ENCODE results near the gene PSMA5. TPM values are rescaled to one million over a fixed set of nuclear protein-coding genes. Genes with fewer than 3 reads are reported as not detected.
A peak's percentile ranks its signal among the peaks of the same experiment; 100 is the strongest.
"Not testable (repeated sequence)": the region's sequence is repeated elsewhere in the genome, so short reads cannot be mapped to it uniquely, and the experiment has no call there.

The PSMA5 gene
- total RNA-seq = 58.4 and 72.8 TPM in 2 replicates
- polyA plus RNA-seq (2012) = 96.2 TPM

DNA sequence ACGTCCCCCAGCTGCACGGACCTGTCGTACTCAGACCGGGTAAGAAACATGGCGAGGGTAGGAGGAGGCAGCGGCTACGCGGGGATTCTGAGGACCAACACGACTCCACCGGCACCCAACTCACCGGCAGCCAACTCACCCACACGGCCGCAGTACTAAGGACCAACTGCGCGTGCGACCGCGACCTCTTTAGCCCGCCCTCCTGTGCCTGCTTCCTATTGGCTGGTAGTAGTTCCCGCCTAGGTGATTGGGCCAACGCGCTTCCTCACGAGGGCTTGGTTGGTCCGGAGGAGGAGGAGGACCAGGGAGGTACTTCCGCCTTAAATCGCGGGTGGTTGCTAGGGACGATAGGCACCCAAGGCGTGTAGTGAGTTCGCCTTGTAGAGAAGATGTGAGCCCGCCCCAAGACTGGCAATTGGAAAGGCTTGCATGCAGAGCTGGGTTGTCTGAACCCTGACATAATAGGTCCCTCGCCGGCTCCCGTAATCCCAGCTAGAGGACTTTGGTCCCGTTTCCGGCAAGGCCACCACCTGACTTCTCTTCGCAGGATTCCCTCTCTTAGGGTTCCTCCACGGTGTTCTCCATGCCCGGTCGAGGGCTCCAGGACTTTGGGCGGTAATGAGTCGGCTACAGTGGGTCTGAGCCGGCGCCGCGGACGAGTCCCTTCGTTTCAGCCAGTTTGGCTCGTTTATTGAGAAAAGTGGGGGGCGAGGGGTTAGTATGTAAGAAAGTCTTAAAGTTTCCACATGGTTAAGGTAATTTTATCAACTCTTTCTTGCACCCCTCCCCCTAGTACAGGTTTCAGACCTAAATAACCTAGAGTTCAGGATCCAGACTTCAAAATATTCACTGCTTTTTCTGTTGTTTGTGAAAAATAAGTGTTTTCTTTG lies at the start of gene PSMA5:
Gene PSMA5, minus strand, starts transcription at position 168 of the 890 bp plus-strand sequence. Its CDS starts 118 bp downstream, at position 50.
- DNase-seq (ENCODE audit: low read depth) = peak; percentile 100

DNA sequence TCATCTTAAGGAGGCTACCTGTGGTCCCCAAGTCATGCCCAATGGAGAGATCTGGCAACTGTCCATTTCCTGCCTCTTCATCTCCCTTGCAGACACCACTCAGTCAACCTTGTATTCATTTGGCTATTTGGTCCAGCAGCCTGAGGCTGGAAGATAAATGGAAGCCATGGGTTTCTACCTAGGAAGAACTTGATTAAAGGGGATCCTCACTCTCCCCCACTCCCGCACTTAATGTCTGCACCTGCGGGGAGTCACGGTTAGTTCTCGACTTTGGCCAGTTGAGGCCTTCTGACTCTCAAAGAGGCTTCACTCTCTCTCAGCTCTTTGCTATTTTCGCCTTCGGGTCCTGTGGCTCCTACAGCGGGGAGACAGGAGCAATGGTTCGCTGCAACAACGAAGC lies 49.0 kb upstream of the PSMA5 start:
- DNase-seq (ENCODE audit: low read depth) = no peak

GRCh38 chr1:109474697-109475096 lies 48.4 kb upstream of the PSMA5 start:
- no peak for DNase-seq (ENCODE audit: low read depth)

GRCh38 chr1:109473284-109474057 lies 47.2 kb upstream of the PSMA5 start:
- DNase-seq (ENCODE audit: low read depth) = not testable (repeated sequence)

- DNase-seq (ENCODE audit: low read depth) = no peak
Measured at GRCh38 chr1:109472779-109473178, 46.5 kb upstream of the PSMA5 start.

DNA sequence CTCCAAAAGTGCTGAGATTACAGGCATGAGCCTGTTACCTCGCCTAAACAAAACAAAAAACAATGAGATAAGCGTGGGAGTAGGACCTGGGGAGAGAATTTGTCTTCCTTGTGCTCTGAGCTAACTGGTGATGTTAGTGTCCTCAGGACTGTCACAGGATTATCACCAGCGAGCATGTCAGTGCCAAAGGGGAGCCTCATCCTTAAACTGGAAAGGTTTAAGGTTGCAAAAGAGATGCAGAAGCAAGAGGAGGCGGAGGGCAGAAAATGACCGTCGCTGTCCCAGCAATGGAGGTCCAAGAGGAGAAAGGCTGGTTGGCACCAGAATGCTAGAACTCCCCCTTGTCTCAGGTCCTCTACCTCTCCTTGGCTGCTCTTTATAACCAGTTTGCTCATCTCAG lies 44.0 kb upstream of the PSMA5 start:
- no peak for DNase-seq (ENCODE audit: low read depth)

DNA sequence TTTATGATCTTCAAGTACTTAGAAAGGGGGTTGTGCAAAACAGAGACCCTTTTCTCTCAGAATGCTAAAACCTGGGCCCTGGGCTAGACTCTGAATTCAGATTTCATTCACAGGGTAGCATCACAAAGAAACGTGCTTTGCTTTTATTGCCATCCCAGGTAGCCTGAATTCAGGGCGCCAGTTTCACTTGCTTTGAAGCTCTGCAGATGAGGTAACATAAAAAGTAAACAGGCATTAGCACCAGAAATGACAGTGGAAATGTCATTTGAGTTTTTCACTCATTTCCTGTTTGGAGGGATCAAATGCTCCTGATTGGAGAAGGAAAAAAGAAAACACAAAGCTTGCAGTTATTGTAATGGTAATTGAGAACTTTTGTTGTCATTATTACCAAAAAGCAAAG lies 42.7 kb upstream of the PSMA5 start:
- no peak for DNase-seq (ENCODE audit: low read depth)

- DNase-seq (ENCODE audit: low read depth) = no peak
Measured at GRCh38 chr1:109468061-109468460, 41.8 kb upstream of the PSMA5 start.

GRCh38 chr1:109467301-109467777 lies 41.1 kb upstream of the PSMA5 start:
- no peak for DNase-seq (ENCODE audit: low read depth)

DNA sequence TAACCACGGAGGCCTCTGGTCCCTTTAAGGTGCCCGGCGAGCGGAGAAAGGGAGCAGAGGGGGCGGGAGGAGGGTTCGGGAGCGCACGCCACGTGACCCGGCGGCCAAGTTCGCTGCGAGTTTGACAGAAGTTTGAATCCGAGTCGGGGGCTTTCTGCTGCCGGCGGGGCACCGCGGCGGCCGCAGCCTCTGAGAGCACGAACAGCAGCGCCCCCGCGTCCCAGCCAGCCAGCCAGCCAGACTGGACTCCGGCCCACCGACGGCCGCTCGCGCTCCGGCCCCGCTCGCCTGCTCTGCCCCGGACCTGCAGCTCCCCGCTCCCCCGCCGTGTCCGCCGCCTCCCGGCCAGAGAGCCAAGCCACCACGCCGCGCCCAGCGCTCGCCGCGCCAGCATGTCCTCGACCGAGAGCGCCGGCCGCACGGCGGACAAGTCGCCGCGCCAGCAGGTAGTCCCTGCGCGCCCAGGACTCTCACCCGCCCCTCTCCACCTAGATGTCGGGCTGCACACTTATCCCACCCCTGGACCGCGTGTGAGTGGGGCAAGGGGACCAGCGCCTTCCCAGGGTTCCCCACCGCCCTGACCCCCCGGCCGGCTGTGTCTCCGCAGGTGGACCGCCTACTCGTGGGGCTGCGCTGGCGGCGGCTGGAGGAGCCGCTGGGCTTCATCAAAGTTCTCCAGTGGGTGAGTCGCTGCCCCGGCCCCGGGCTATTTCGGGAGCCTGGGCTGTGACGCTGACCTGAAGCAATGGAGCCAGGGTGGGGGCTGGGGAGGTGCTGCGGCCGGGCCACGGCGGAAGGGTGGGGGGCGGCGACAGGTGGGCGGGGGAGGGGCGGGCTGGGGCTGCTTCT lies 40.4 kb upstream of the PSMA5 start, which contains the start of gene SYPL2:
Gene SYPL2, plus strand, starts transcription at position 95 of the 849 bp plus-strand sequence. Its CDS starts 298 bp downstream, at position 393.
- peak; percentile 77 for DNase-seq (ENCODE audit: low read depth)

- no peak for DNase-seq (ENCODE audit: low read depth)
Measured at GRCh38 chr1:109466125-109466451, 39.8 kb upstream of the PSMA5 start.

DNA sequence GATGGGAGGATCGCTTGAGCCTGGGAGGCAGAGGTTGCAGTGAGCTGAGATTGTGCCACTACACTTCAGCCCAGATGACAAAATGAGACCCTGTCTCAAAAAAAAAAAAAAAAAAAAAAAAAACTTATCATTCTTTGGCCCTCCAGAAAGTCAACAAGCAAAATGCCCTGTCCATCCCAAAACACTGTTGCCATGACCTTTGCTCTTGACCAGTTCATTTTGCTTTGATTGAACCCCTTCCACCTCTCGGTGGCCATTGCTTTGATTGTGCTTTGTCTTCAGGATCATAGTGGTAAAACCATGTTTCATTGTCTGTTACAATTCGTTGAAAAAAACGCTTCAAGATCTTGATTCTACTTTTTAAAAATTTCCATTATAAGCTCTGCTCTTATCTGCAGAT lies 31.6 kb upstream of the PSMA5 start:
- DNase-seq (ENCODE audit: low read depth) = no peak

GRCh38 chr1:109454497-109455133 lies 28.4 kb upstream of the PSMA5 start:
- no peak for DNase-seq (ENCODE audit: low read depth)

DNA sequence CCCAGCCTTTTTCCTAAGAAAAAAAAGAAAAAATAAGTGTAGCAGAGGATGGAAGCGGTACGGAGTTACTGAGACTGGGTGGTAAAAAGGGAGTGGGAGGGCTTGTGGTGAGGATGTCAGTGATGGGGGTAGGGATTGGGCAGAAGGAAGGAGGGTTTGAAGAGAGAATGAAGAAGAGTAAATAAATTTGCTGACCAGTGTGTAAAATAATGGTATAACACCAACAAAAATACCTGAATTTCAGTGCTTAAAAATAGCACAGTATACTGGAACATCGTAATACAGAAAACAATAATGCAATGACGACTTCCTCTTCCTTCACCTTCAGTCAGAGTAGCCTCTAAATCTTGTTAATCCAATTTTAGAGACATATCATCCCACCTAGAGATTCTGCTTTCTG lies 21.3 kb upstream of the PSMA5 start:
- no peak for DNase-seq (ENCODE audit: low read depth)

DNA sequence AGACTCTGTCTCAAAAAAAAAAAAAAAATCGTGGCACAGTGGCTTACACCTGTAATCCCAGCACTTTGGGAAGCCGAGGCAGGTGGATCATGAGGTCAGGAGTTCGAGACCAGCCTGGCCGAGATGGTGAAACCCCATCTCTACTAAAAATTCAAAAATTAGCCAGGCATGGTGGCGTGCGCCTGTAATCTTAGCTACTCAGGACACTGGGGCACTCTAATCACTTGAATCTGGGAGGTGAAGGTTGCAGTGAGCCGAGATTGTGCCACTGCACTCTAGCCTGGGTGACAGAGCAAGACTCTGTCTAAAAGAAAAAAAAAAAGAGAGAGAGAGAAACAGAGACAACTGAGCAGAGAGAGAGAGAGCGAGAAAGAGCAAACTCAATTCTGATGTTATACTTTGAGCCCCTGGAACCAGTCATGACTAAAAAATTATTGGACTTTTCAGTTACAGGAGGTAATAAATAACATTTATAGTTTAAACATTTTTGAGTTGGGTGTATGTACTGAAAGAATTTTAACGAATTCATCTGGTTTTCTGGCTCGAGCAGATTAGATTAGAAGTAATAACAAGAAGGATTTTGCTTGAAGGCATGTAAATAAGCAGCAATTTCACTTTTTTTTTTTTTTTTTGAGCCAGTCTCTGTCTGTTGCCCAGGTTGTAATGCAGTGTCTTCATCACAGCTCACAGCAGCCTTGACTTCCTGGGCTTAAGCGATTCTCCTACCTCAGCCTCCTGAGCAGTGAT lies 19.9 kb upstream of the PSMA5 start:
- not testable (repeated sequence) for DNase-seq (ENCODE audit: low read depth)

- DNase-seq (ENCODE audit: low read depth) = no peak
Measured at GRCh38 chr1:109444346-109444745, 18.1 kb upstream of the PSMA5 start.

DNA sequence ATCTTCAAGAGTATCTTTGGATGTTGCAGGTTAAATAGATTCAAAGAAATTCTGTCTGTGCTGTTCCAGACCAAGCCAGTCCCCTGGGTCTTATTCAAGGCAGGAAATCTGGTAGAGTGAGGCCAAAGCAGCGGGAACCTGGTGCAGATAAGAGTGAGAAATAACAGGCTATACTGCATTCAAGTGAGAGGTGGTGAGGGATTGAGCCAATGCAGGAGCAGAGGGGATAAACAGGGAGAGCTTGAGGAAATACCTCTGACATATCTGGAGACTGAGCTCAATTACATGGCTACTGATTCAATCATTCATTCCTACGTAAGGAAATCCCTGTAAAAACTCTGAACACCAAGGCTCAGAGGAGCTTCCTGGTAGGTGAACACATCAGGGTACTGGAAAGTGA lies 17.2 kb upstream of the PSMA5 start:
- DNase-seq (ENCODE audit: low read depth) = no peak

DNA sequence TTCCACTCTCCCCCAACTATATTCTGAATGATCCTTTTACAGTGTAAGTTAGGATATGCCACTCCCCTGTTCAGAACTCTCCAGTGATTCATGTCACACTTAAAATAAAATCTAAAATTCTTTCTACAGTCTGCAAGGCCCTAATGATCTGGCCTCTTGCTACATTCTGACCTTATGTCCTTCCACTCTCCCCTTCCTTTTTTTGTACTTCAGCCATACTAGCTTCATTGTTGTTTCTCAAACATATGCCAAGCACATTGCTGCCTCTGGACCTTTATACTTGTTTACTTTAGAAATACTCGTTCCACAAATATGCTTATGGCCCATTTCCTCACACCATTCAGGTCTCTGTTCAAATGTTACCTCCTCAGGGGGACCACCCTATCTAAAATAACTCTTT lies 14.8 kb upstream of the PSMA5 start:
- no peak for DNase-seq (ENCODE audit: low read depth)

GRCh38 chr1:109438798-109439297 lies 12.6 kb upstream of the PSMA5 start:
- DNase-seq (ENCODE audit: low read depth) = peak; percentile 96

DNA sequence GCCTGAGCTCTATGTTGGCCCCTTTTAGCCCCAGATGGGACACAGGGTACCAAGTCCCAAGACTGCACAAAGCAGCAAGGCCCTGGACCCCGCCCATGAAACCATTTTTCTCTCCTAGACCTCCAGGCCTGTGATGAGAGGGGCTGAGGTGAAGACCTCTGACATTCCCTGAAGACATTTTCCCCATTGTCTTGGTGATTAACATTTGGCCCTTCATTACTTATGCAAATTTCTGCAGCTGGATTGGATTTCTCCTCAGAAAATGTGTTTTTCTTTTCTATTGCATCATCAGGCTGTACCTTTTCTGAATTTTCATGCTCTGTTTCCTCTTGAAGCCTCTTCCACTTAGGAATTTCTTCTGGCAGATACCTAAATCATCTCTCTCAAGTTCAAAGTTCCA lies 8.2 kb upstream of the PSMA5 start:
- no peak for DNase-seq (ENCODE audit: low read depth)
